ENCODE measurements around the gene PAK6. TPM values are rescaled to one million over a fixed set of nuclear protein-coding genes. Genes with fewer than 3 reads are reported as not detected.

Gene PAK6
- total RNA-seq, 1 donor from 2014 or later = 0.26 TPM

DNA sequence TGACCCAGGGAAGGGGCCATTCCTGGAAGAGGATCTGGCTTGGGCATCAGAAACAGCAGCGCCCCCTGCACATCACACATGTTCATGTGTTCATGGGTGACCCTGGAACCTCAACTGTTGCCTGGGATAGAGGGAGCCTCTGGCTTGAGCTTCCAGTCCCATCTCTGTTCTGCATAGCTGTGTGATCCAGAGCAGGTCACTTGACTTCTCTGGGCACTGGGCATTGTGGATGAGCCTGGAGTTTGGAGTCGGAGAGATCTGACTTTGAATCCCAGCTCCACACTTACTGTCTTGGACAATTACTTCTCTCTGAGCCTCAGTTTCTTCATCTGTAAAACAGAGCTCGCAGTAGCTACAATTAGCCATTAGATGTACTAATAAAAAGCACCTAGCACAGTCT, 15.6 kb downstream of the PAK6 start:
- DNase-seq (ENCODE audit: low spot score) = no peak

DNA sequence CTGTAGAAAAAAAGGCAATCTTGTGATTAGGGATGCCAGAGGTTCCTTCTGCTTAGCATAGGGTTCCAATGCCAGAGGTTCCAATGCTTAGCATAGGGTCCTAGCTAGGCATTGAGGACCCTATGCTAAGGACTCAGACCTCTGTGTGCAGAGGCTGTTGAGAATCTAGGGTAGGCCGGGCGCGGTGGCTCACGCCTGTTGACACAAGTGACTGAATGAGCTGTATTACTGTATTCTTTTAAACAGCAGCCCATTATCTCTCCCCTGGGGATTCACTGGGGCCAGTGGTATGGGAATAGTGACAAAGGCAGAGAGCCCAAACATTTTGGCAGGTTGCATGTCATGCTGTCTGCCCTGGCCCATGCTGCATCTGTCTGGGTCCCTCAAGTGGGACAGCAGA, 16.2 kb downstream of the PAK6 start:
- DNase-seq (ENCODE audit: low spot score) = no peak

- no peak for DNase-seq (ENCODE audit: low spot score)
Observed at GRCh38 chr15:40256638-40257235, 17.9 kb downstream of the PAK6 start.

DNA sequence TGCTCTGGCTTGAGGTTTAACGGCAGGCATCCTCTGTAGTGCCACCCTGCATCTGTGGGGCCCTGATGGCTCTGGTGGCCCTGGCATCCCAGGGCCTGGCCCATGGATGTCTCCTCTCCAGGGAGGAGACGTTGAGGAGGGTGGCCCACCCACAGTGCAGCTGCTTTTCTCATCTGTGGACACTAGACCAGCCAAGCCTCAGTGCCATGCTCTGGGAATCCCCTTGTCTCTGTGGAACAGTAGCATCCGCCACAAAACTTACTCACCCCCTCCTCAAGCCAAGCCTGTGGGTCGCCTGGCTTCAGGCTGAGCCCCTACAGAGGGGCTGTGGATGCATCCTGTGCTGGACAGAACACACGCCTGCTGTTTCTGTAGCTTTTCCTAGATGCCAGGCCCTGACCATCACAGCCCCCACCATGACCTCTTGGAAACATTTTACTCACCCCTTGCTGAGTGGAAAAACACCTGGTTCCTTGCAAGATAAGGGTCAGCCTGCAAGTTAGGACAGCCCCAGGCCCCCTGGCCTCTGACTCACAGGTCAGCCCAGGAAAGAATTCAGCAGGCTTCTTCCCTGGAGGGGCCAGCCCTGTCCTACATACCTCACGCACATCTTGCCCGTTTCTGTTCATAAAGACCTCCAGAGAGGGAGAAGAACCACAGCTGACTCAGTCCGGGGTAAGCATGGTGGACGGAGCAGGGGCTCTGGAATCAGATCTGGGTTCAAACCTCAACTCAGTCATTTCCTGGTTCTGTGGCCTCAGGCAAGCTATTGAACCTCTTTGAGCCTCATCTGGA, 19.0 kb downstream of the PAK6 start:
- DNase-seq (ENCODE audit: low spot score) = no peak

DNA sequence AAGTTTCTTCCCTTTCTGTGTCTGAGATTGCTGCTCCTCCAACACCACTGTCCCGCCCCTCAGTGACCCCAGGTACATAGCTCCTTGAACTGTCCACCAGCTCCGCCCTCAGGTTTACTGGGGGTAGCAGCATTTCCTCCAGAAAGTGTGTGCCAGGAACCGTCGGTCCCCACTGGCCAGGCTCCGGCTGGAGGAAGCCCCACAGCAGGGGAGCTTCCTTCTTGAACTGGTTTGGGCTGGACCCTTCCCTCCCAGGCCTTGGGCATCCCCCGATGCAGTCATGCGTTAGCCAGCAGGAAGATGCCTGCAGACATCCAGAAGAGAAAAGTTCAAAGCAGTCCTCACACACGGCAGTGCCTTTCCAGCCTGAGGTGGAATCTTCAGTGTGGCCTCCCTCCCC, 19.7 kb downstream of the PAK6 start:
- DNase-seq (ENCODE audit: low spot score) = no peak

DNA sequence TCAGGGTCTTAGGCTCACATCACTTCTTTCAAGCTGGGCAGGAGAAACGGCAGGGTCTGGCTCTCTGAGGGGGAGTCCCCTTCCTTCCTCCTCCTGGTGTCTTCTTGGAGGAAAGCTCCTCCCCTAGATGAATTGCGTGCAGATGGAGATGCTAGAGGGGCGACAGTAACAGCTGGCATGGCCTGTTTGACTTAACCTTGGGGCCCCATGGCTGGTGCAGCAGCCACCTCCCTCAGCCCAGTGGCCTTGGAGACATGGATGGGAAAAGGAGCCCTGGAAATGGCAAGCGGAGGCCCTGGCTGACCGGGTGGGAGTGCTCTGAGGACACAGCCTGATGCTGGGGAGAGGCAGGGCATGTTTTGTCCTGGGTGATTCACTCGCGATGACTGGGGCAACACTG, 20.2 kb downstream of the PAK6 start:
- DNase-seq (ENCODE audit: low spot score) = no peak

GRCh38 chr15:40263024-40263754, 24.3 kb downstream of the PAK6 start:
- no peak for DNase-seq (ENCODE audit: low spot score)

GRCh38 chr15:40264321-40265153, 25.7 kb downstream of the PAK6 start:
- no peak for DNase-seq (ENCODE audit: low spot score)

GRCh38 chr15:40265355-40265754, 26.5 kb downstream of the PAK6 start:
- no peak for DNase-seq (ENCODE audit: low spot score)

GRCh38 chr15:40265875-40266274, 27.0 kb downstream of the PAK6 start:
- DNase-seq (ENCODE audit: low spot score) = no peak

DNA sequence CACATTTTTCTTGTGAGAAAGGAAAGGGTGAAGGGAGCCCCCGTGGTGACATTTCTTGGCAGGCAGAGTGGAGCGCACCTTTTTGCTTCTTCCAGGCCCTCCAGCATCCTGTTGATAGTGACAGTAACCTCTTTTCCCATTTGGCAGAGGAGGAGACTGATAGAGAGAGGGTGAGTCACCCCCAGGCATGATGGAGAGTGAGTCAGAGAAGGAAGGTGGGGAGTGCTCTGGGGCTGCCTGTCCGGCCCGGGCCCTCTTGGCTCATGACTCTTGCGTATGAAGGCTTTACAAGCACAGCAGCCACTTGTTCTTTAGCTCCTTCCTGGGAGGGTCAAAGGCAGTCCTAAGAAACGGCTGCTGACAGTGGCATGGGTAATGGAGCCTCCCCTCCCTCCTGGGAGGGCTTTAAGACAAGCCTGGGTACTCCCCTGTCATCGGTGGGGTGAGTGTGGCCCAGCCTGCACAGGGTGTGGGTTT, 28.0 kb downstream of the PAK6 start:
- DNase-seq (ENCODE audit: low spot score) = no peak

DNA sequence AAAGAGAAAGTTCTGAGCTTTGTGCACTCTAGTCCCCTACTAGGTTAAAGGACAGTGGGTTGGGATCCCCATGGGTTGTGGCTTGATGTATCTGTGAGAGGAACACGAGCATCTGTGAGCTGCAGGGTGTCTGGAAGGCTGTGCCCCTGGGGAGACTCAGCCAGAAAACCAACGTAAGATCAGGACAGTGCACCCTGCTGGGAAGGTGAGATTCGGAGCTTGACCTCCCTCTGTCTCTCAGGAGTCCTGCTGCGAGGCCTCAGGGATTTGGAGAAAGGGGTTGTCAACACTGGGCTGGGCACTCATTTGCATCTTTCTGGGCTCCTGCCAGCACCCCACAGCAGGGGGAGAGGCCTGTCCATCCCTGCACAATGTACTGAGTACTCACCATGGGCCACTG, 28.8 kb downstream of the PAK6 start:
- no peak for DNase-seq (ENCODE audit: low spot score)

GRCh38 chr15:40269604-40270003, 30.7 kb downstream of the PAK6 start:
- no peak for DNase-seq (ENCODE audit: low spot score)

- DNase-seq (ENCODE audit: low spot score) = no peak
Observed at GRCh38 chr15:40270246-40270995, 31.6 kb downstream of the PAK6 start.

- DNase-seq (ENCODE audit: low spot score) = no peak
Observed at GRCh38 chr15:40271685-40272484, 33.0 kb downstream of the PAK6 start.

GRCh38 chr15:40272485-40273056, 33.7 kb downstream of the PAK6 start:
- DNase-seq (ENCODE audit: low spot score) = no peak

DNA sequence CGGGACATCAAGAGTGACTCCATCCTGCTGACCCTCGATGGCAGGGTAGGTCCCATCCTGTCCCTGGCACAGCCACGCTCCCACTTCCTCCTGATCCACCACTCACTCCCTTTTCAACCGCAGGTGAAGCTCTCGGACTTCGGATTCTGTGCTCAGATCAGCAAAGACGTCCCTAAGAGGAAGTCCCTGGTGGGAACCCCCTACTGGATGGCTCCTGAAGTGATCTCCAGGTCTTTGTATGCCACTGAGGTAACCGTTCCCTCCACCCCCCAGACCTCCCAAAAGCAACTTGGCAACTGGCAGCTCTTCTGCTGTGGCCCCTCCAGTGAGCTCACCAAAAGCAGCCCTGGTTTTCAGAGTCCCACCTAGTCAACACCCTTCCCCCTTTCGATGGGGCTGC, 34.6 kb downstream of the PAK6 start:
- no peak for DNase-seq (ENCODE audit: low spot score)

DNA sequence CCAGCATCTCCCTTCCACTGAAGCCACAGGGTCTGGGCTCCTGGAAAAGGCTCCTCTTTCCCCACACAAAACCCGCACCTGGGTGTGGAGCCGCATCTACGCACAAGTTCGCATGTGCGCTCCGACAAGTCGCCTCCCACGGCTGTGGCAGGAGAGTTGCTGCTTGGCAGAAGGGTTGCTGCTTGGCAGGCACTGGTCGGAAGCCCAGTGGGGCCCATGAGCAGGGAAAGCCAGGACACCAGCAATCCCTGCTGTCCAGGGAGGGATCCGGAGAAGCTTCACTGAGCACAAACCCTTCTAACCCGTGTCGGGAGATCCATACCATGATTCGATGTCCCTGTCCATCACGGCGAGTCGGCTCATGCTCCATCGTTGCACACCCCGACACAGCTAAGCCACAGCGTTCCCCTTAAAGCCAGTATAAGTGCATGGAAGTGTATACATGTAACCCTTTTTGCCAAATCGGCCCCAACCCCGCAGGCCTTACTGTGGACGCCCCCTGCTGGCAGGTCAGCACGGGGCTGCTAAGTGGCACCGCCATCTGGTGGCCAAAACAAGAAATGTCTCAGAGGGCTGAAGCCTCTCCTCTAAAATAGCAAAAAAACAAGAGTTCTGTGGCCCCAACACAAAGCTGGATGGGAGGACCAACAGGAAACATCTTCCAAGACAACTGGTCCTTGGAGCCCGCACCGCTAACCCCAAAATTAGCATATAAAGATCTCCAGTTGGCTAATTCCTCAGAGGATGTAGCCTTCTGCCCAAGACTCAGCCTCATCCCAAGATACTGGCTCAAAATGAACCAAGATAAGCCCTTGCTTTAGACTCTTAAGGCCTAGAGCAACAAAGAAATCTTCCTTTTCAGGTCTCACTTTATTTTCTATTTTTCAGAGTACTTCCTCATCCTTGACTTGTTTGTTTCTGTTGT, 35.7 kb downstream of the PAK6 start:
- DNase-seq (ENCODE audit: low spot score) = no peak

All from mesenteric fat pad (tissue), 1 donor.